Panc1 (cell line): ENCODE measurements around the gene TM4SF5. TPM values are rescaled to one million over a fixed set of nuclear protein-coding genes. Genes with fewer than 3 reads are reported as not detected.

Experiments used
- ATAC-seq: fragments of 200-7000 bp; cut with Tn5 transposase; 2 replicates; pipeline ENCODE4 v1.9.1; 2020; ENCODE audit warnings: mild to moderate bottlenecking, moderate library complexity
- BruUV-seq: library from RNA; stranded (reverse); fragments of 400-500 nt; replicated peaks from 2 replicates; lab custom pipeline; 2021; lab: Mats Ljungman, UMichigan
- CTCF ChIA-PET: fragments of 300-600 bp; sonication (Branson Sonifier 250); formaldehyde crosslinking; loops from one replicate; lab custom pipeline; 2022; ENCODE audit warnings: antibody characterized with exemption; lab: Charles Lee
- POLR2A ChIA-PET: fragments of 300-600 bp; sonication (Branson Sonifier 250); formaldehyde crosslinking; loops from one replicate; lab custom pipeline; 2022; ENCODE audit warnings: antibody characterized with exemption; lab: Charles Lee
- DNase-seq: peaks from one replicate; pipeline ENCODE4 v3.0.0-alpha.2; 2010; ENCODE audit warnings: low read depth, low spot score
- H3K27ac ChIP-seq: 2 replicates; pipeline ENCODE4 v1.5.1; 2011; ENCODE audit warnings: mild to moderate bottlenecking, low read length, inconsistent platforms
- H3K27me3 ChIP-seq: fragments of 200-500 bp; sonication (Bioruptor generic); 2 replicates; pipeline ENCODE4 v1.6.0; 2014; ENCODE audit warnings: low read length, inconsistent platforms; ENCODE audit not compliant: control insufficient read depth, insufficient read depth
- H3K36me3 ChIP-seq: fragments of 200-500 bp; sonication (Bioruptor generic); 2 replicates; pipeline ENCODE4 v1.5.1; 2014; ENCODE audit warnings: inconsistent platforms, mild to moderate bottlenecking, low read length, moderate library complexity; ENCODE audit not compliant: control insufficient read depth, insufficient read depth
- H3K4me1 ChIP-seq: 2 replicates; pipeline ENCODE4 v1.5.1; 2011; ENCODE audit warnings: inconsistent platforms, mild to moderate bottlenecking, low read length, moderate library complexity; ENCODE audit not compliant: control insufficient read depth, insufficient read depth
- H3K4me3 ChIP-seq, 2 experiments: 2 replicates each; pipeline ENCODE4 v1.5.1; 2011 to 2012; ENCODE audit warnings: low read depth in 2 of 2, low read length in 2 of 2, mild to moderate bottlenecking in 2 of 2, inconsistent platforms in 1 of 2, moderate library complexity in 1 of 2
- H3K9me3 ChIP-seq: fragments of 200-500 bp; sonication (Bioruptor generic); 2 replicates; pipeline ENCODE4 v1.5.1; 2014; ENCODE audit warnings: low read depth, mild to moderate bottlenecking, inconsistent platforms, low read length, moderate library complexity; ENCODE audit not compliant: control insufficient read depth, insufficient read depth
- POLR2AphosphoS5 ChIP-seq: IDR thresholded peaks from 2 replicates; pipeline ENCODE4 v1.6.1; 2012; ENCODE audit warnings: mild to moderate bottlenecking, low read depth, low read length, moderate library complexity
- SIN3A ChIP-seq: IDR thresholded peaks from 2 replicates; pipeline ENCODE4 v1.6.1; 2012; ENCODE audit warnings: low read depth, mild to moderate bottlenecking, low read length, moderate library complexity, borderline replicate concordance; ENCODE audit not compliant: insufficient read depth
- TCF7L2 ChIP-seq: IDR thresholded peaks from 2 replicates; pipeline ENCODE4 v1.6.1; 2011; ENCODE audit warnings: mild to moderate bottlenecking, low read depth, low read length, inconsistent platforms
- in situ Hi-C: cut with HindIII; loops from 2 replicates; pipeline ENCODE4 v1.10.0; 2016; ENCODE audit warnings: low sequenced_read_pairs, low pct_unique_long_range_greater_than_20kb
- intact Hi-C: fragments of 100-400 bp; cut with micrococcal nuclease; formaldehyde crosslinking; loops from one replicate; pipeline ENCODE4 v1.10.0; 2022; ENCODE audit not compliant: unreplicated experiment
- total RNA-seq: library from RNA; stranded (reverse); gene quantifications from one replicate; pipeline ENCODE4 v1.2.1, GENCODE V29; 2021; ENCODE audit not compliant: unreplicated experiment
- TF ChIP-seq, protein P1 (sequence below): fragments of 450-650 bp; IDR thresholded peaks from 2 replicates; pipeline ENCODE4 v1.5.1; 2017; ENCODE audit warnings: mild to moderate bottlenecking
- TF ChIP-seq, protein P2 (sequence below), 2 experiments: IDR thresholded peaks; 2 replicates each; pipeline ENCODE4 v1.6.1; 2011 to 2012; ENCODE audit warnings: low read depth in 2 of 2, control low read depth in 1 of 2, low read length in 1 of 2, mild to moderate bottlenecking in 1 of 2, moderate library complexity in 1 of 2; ENCODE audit not compliant: insufficient read depth in 1 of 2

Gene TM4SF5
- total RNA-seq, 1 experiment from 2014 or later, result not detected

DNA sequence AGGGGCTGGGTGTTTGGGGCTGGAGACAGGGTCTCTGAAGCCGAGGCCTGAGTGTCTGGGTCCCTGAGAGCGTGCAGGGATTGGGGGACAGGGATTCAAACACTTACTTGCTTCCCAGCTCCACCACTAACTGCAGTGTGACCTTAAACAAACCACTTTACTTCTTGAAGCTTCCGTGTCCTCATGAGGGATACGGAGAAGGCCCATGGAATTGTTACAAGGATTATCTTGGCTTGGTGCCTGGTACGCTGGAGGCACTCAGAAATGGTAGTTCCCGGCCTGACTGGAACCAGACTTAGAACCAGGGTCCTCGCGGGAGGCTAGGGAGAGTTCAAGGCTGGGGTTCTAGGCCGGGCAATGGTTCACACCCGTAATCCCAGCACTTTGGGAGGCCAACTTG, 29.1 kb upstream of the TM4SF5 start:
- DNase-seq (no peak), ATAC-seq (no peak)
- in situ Hi-C loops (no loop called here), intact Hi-C loops (no loop called here)
- CTCF ChIA-PET, result no interaction called here
- peaks cover 7% of the 10 kb centered on the region; the same call in 1 of the 2 replicates for H3K27me3 ChIP-seq
- H3K4me3 ChIP-seq, result no peak overlapping the region
- no peaks in the 10 kb centered on the region for H3K36me3 ChIP-seq
- H3K27ac ChIP-seq, result no peak overlapping the region
- POLR2A ChIA-PET, result no interaction called here
- H3K9me3 ChIP-seq, result no peaks in the 10 kb centered on the region
- TF ChIP-seq POLR2AphosphoS5 (no peak), TCF7L2 (no peak), SIN3A (no peak)
- TF ChIP-seq, protein P1, sequence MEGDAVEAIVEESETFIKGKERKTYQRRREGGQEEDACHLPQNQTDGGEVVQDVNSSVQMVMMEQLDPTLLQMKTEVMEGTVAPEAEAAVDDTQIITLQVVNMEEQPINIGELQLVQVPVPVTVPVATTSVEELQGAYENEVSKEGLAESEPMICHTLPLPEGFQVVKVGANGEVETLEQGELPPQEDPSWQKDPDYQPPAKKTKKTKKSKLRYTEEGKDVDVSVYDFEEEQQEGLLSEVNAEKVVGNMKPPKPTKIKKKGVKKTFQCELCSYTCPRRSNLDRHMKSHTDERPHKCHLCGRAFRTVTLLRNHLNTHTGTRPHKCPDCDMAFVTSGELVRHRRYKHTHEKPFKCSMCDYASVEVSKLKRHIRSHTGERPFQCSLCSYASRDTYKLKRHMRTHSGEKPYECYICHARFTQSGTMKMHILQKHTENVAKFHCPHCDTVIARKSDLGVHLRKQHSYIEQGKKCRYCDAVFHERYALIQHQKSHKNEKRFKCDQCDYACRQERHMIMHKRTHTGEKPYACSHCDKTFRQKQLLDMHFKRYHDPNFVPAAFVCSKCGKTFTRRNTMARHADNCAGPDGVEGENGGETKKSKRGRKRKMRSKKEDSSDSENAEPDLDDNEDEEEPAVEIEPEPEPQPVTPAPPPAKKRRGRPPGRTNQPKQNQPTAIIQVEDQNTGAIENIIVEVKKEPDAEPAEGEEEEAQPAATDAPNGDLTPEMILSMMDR, result no peak
- TF ChIP-seq, protein P2, sequence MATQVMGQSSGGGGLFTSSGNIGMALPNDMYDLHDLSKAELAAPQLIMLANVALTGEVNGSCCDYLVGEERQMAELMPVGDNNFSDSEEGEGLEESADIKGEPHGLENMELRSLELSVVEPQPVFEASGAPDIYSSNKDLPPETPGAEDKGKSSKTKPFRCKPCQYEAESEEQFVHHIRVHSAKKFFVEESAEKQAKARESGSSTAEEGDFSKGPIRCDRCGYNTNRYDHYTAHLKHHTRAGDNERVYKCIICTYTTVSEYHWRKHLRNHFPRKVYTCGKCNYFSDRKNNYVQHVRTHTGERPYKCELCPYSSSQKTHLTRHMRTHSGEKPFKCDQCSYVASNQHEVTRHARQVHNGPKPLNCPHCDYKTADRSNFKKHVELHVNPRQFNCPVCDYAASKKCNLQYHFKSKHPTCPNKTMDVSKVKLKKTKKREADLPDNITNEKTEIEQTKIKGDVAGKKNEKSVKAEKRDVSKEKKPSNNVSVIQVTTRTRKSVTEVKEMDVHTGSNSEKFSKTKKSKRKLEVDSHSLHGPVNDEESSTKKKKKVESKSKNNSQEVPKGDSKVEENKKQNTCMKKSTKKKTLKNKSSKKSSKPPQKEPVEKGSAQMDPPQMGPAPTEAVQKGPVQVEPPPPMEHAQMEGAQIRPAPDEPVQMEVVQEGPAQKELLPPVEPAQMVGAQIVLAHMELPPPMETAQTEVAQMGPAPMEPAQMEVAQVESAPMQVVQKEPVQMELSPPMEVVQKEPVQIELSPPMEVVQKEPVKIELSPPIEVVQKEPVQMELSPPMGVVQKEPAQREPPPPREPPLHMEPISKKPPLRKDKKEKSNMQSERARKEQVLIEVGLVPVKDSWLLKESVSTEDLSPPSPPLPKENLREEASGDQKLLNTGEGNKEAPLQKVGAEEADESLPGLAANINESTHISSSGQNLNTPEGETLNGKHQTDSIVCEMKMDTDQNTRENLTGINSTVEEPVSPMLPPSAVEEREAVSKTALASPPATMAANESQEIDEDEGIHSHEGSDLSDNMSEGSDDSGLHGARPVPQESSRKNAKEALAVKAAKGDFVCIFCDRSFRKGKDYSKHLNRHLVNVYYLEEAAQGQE (IDR thresholded peaks at IDR 0.05; ENCODE audit: insufficient read depth in 1 of 2, low read depth in 2 of 2, low read length in 1 of 2), result no peak
- no TSS peak for BruUV-seq
- no peaks in the 10 kb centered on the region for H3K4me1 ChIP-seq

DNA sequence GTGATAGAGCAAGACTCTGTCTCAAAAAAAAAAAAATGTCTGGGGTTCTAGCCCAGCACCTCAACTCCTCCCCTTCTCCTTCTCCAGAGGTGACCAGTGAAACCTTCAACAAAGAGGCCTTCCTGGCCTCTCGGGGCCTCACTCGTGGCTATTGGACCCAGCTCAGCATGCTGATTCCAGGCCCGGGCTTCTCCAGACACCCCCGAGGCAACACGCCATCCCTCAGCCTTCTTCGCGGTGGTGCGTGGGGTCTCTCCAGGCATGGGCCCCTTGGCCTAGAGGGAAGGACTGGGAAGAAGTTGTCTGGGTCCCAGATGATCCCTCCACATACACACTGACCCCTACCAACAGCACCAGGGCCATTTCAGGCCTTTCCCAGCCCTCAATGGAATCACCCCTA, 28.5 kb upstream of the TM4SF5 start:
- DNase-seq (no peak), ATAC-seq (no peak)
- POLR2A ChIA-PET, result no interaction called here
- intact Hi-C loops (no loop called here), in situ Hi-C loops (no loop called here)
- Histone ChIP-seq H3K4me3 (no peak overlapping the region), H3K9me3 (no peaks in the 10 kb centered on the region), H3K27ac (no peak overlapping the region), H3K27me3 (peaks cover 6% of the 10 kb centered on the region; the same call in 1 of the 2 replicates), H3K4me1 (no peaks in the 10 kb centered on the region), H3K36me3 (no peaks in the 10 kb centered on the region)
- no TSS peak for BruUV-seq
- TF ChIP-seq, protein P2 (IDR thresholded peaks at IDR 0.05; ENCODE audit: insufficient read depth in 1 of 2, low read depth in 2 of 2, low read length in 1 of 2), result no peak
- TF ChIP-seq, protein P1, result no peak
- TF ChIP-seq POLR2AphosphoS5 (no peak), SIN3A (no peak), TCF7L2 (no peak)
- CTCF ChIA-PET, result no interaction called here
